ENCODE measurements around the gene LACTBL1.

LACTBL1 gene

GRCh38 chr1:22971161-22971560, 1.5 kb downstream of the LACTBL1 start:
- no peaks in the 10 kb centered on the region for H3K36me3 ChIP-seq (ENCODE audit: insufficient read depth)
- H3K4me3 ChIP-seq (IDR thresholded peaks at IDR 0.05; ENCODE audit: insufficient read depth, low read depth, low read length): no peak overlapping the region
- H3K4me2 ChIP-seq: no peak overlapping the region
- no peak overlapping the region for H3K9ac ChIP-seq
- H3K4me1 ChIP-seq (ENCODE audit: low read depth, poor library complexity, severe bottlenecking): peaks cover 3% of the 10 kb centered on the region
- H2AFZ ChIP-seq (ENCODE audit: low read depth): no peak overlapping the region
- no peaks in the 10 kb centered on the region for H3K27me3 ChIP-seq (ENCODE audit: insufficient read depth, low read depth)
- H4K20me1 ChIP-seq (ENCODE audit: insufficient read depth): no peaks in the 10 kb centered on the region
- no peaks in the 10 kb centered on the region for H3K79me2 ChIP-seq (ENCODE audit: insufficient read depth, low read depth)
- no peak overlapping the region for H3K27ac ChIP-seq
- TF ChIP-seq CTCF (conservative IDR thresholded peaks at IDR 0.05; ENCODE audit: low read depth, low read length): no peak

- Histone ChIP-seq H3K4me3 (IDR thresholded peaks at IDR 0.05; ENCODE audit: insufficient read depth, low read depth, low read length) (no peak overlapping the region), H2AFZ (ENCODE audit: low read depth) (no peak overlapping the region), H3K4me2 (no peak overlapping the region), H3K4me1 (ENCODE audit: low read depth, poor library complexity, severe bottlenecking) (no peaks in the 10 kb centered on the region), H3K27me3 (ENCODE audit: insufficient read depth, low read depth) (no peaks in the 10 kb centered on the region), H3K27ac (no peak overlapping the region), H4K20me1 (ENCODE audit: insufficient read depth) (no peaks in the 10 kb centered on the region), H3K79me2 (ENCODE audit: insufficient read depth, low read depth) (no peaks in the 10 kb centered on the region), H3K9ac (no peak overlapping the region), H3K36me3 (ENCODE audit: insufficient read depth) (no peaks in the 10 kb centered on the region)
- TF ChIP-seq CTCF (conservative IDR thresholded peaks at IDR 0.05; ENCODE audit: low read depth, low read length): no peak
Measured at GRCh38 chr1:22970096-22970495, 2.6 kb downstream of the LACTBL1 start.

GRCh38 chr1:22969304-22969709, 3.4 kb downstream of the LACTBL1 start:
- H3K36me3 ChIP-seq (ENCODE audit: insufficient read depth): no peaks in the 10 kb centered on the region
- no peaks in the 10 kb centered on the region for H4K20me1 ChIP-seq (ENCODE audit: insufficient read depth)
- H3K27ac ChIP-seq: no peak overlapping the region
- no peaks in the 10 kb centered on the region for H3K79me2 ChIP-seq (ENCODE audit: insufficient read depth, low read depth)
- H3K4me1 ChIP-seq (ENCODE audit: low read depth, poor library complexity, severe bottlenecking): no peaks in the 10 kb centered on the region
- no peak overlapping the region for H2AFZ ChIP-seq (ENCODE audit: low read depth)
- no peak overlapping the region for H3K4me2 ChIP-seq
- H3K9ac ChIP-seq: no peak overlapping the region
- no peaks in the 10 kb centered on the region for H3K27me3 ChIP-seq (ENCODE audit: insufficient read depth, low read depth)
- no peak overlapping the region for H3K4me3 ChIP-seq (IDR thresholded peaks at IDR 0.05; ENCODE audit: insufficient read depth, low read depth, low read length)
- TF ChIP-seq CTCF (conservative IDR thresholded peaks at IDR 0.05; ENCODE audit: low read depth, low read length): no peak

GRCh38 chr1:22967833-22968232, 4.8 kb downstream of the LACTBL1 start:
- Histone ChIP-seq H2AFZ (ENCODE audit: low read depth) (no peak overlapping the region), H4K20me1 (ENCODE audit: insufficient read depth) (no peaks in the 10 kb centered on the region), H3K27me3 (ENCODE audit: insufficient read depth, low read depth) (no peaks in the 10 kb centered on the region), H3K4me3 (IDR thresholded peaks at IDR 0.05; ENCODE audit: insufficient read depth, low read depth, low read length) (no peak overlapping the region), H3K9ac (no peak overlapping the region), H3K79me2 (ENCODE audit: insufficient read depth, low read depth) (no peaks in the 10 kb centered on the region), H3K4me1 (ENCODE audit: low read depth, poor library complexity, severe bottlenecking) (no peaks in the 10 kb centered on the region), H3K27ac (no peak overlapping the region), H3K4me2 (no peak overlapping the region), H3K36me3 (ENCODE audit: insufficient read depth) (no peaks in the 10 kb centered on the region)
- no peak for TF ChIP-seq CTCF (conservative IDR thresholded peaks at IDR 0.05; ENCODE audit: low read depth, low read length)
